IMR-90 (cell line): Measurements from ENCODE around the gene IL2RA. TPM values are rescaled to one million over a fixed set of nuclear protein-coding genes. Genes with fewer than 3 reads are reported as not detected.

Experiments used
- ATAC-seq: fragments of 200-7000 bp; cut with Tn5 transposase; 2 replicates; pipeline ENCODE4 v1.9.1; 2020; ENCODE audit warnings: low read depth, mild to moderate bottlenecking, moderate library complexity
- BruUV-seq: library from RNA; stranded (reverse); fragments of 400-500 nt; replicated peaks from 2 replicates; lab custom pipeline; 2021; lab: Mats Ljungman, UMichigan
- CTCF ChIA-PET: fragments of 300-600 bp; formaldehyde crosslinking; extraction: SDS; loops from one replicate; lab custom pipeline; 2021; ENCODE audit warnings: antibody characterized with exemption; lab: Yijun Ruan, JAX
- POLR2A ChIA-PET: fragments of 300-600 bp; sonication (Branson Sonifier 250); formaldehyde crosslinking; loops from one replicate; lab custom pipeline; 2022; ENCODE audit warnings: antibody characterized with exemption; ENCODE audit not compliant: unreplicated experiment; lab: Charles Lee
- DNase-seq: peaks from one replicate; pipeline ENCODE4 v3.0.0; 2013
- H2AFZ ChIP-seq: replicated peaks from 2 replicates; pipeline ENCODE3; 2013; ENCODE audit warnings: low read length, mild to moderate bottlenecking; ENCODE audit not compliant: poor library complexity
- H2AK5ac ChIP-seq: 2 replicates; pipeline ENCODE4 v1.6.1; 2013; ENCODE audit warnings: low read depth, low read length, inconsistent platforms
- H2AK9ac ChIP-seq: replicated peaks from 2 replicates; pipeline ENCODE3; 2013; ENCODE audit warnings: mild to moderate bottlenecking, low read depth, low read length, moderate library complexity; ENCODE audit not compliant: poor library complexity
- H2BK120ac ChIP-seq: 2 replicates; pipeline ENCODE4 v1.6.1; 2013; ENCODE audit warnings: low read depth, low read length, inconsistent platforms
- H2BK15ac ChIP-seq: 3 replicates; pipeline ENCODE4 v1.6.1; 2013; ENCODE audit warnings: low read depth, low read length, inconsistent platforms
- H2BK20ac ChIP-seq: 2 replicates; pipeline ENCODE4 v1.6.1; 2013; ENCODE audit warnings: low read depth, mild to moderate bottlenecking, inconsistent platforms, low read length, moderate library complexity
- H2BK5ac ChIP-seq: 2 replicates; pipeline ENCODE4 v1.6.1; 2013; ENCODE audit warnings: mild to moderate bottlenecking, low read depth, low read length, inconsistent platforms; ENCODE audit not compliant: poor library complexity, severe bottlenecking
- H3K14ac ChIP-seq: replicated peaks from 2 replicates; pipeline ENCODE4 v1.6.1; 2013; ENCODE audit warnings: low read depth, low read length, inconsistent platforms
- H3K18ac ChIP-seq: 2 replicates; pipeline ENCODE4 v1.6.1; 2013; ENCODE audit warnings: low read depth, low read length, control low read depth
- H3K23ac ChIP-seq: 2 replicates; pipeline ENCODE4 v1.6.1; 2013; ENCODE audit warnings: low read depth, low read length, inconsistent platforms
- H3K27ac ChIP-seq: 2 replicates; pipeline ENCODE4 v1.5.1; 2013; ENCODE audit warnings: mild to moderate bottlenecking, control low read depth, low read length; ENCODE audit not compliant: insufficient read depth
- H3K27me3 ChIP-seq: 2 replicates; pipeline ENCODE4 v1.6.1; 2013; ENCODE audit warnings: low read length; ENCODE audit not compliant: control insufficient read depth, insufficient read depth
- H3K36me3 ChIP-seq: 2 replicates; pipeline ENCODE4 v1.6.1; 2013; ENCODE audit warnings: low read length, mixed read lengths; ENCODE audit not compliant: control insufficient read depth, insufficient read depth
- H3K4ac ChIP-seq: 2 replicates; pipeline ENCODE4 v1.6.1; 2013; ENCODE audit warnings: low read depth, low read length, inconsistent platforms
- H3K4me1 ChIP-seq: 2 replicates; pipeline ENCODE4 v1.6.1; 2013; ENCODE audit warnings: low read length, mixed read lengths; ENCODE audit not compliant: control insufficient read depth, insufficient read depth
- H3K4me2 ChIP-seq: 2 replicates; pipeline ENCODE4 v1.6.1; 2013; ENCODE audit warnings: low read depth, mild to moderate bottlenecking, control low read depth, low read length, moderate library complexity
- H3K4me3 ChIP-seq: 2 replicates; pipeline ENCODE4 v1.5.1; 2013; ENCODE audit warnings: low read depth, mild to moderate bottlenecking, control low read depth, low read length, moderate library complexity; ENCODE audit not compliant: insufficient read depth
- H3K56ac ChIP-seq: 2 replicates; pipeline ENCODE4 v1.6.1; 2013; ENCODE audit warnings: low read length, inconsistent platforms; ENCODE audit not compliant: insufficient read depth; ENCODE audit errors: extremely low read depth
- H3K79me1 ChIP-seq, 2 experiments: 2 replicates each; pipeline ENCODE4 v1.6.1; 2013; ENCODE audit warnings: low read length in 2 of 2, inconsistent platforms in 1 of 2, low read depth in 1 of 2
- H3K9ac ChIP-seq: 2 replicates; pipeline ENCODE4 v1.6.1; 2013; ENCODE audit warnings: low read depth, low read length, control low read depth
- H3K9me1 ChIP-seq: 2 replicates; pipeline ENCODE4 v1.6.1; 2013; ENCODE audit warnings: low read length, inconsistent platforms; ENCODE audit not compliant: insufficient read depth
- H3K9me3 ChIP-seq: 2 replicates; pipeline ENCODE4 v1.6.1; 2013; ENCODE audit warnings: low read length; ENCODE audit not compliant: control insufficient read depth, insufficient read depth
- H4K20me1 ChIP-seq: 2 replicates; pipeline ENCODE4 v1.6.1; 2013; ENCODE audit warnings: low read length, inconsistent platforms; ENCODE audit not compliant: insufficient read depth
- H4K5ac ChIP-seq: 2 replicates; pipeline ENCODE4 v1.6.1; 2013; ENCODE audit warnings: mild to moderate bottlenecking, low read depth, low read length, control low read depth
- H4K8ac ChIP-seq, 2 experiments: 2 replicates each; pipeline ENCODE4 v1.6.1; 2013; ENCODE audit warnings: low read depth in 2 of 2, low read length in 2 of 2, control low read depth in 1 of 2, inconsistent platforms in 1 of 2
- H4K91ac ChIP-seq: 2 replicates; pipeline ENCODE4 v1.6.1; 2013; ENCODE audit warnings: low read depth, low read length, inconsistent platforms; ENCODE audit not compliant: insufficient read depth
- CHD1 ChIP-seq: IDR thresholded peaks from 2 replicates; pipeline ENCODE4 v1.6.1; 2012; ENCODE audit warnings: low read depth, low read length, improper control_type of control experiment
- MXI1 ChIP-seq: IDR thresholded peaks from 2 replicates; pipeline ENCODE4 v1.6.1; 2012; ENCODE audit warnings: low read depth, mild to moderate bottlenecking, low read length, moderate library complexity, borderline replicate concordance
- NFE2L2 ChIP-seq: fragments of 150-350 bp; IDR thresholded peaks from 2 replicates; pipeline ENCODE4 v1.6.1; 2016; ENCODE audit warnings: low read depth, mild to moderate bottlenecking, low read length
- RCOR1 ChIP-seq: IDR thresholded peaks from 2 replicates; pipeline ENCODE4 v1.6.1; 2012; ENCODE audit warnings: mild to moderate bottlenecking, low read length, improper control_type of control experiment; ENCODE audit not compliant: insufficient replicate concordance
- SMC3 ChIP-seq: fragments of 150-350 bp; IDR thresholded peaks from 2 replicates; pipeline ENCODE4 v1.6.1; 2016; ENCODE audit warnings: low read depth, mild to moderate bottlenecking, antibody characterized with exemption, low read length, moderate library complexity
- WGBS, 2 experiments: methylation state at CpG; one replicate each; pipeline versions ENCODE4 v1.1.5 to v1.1.7; 2013; ENCODE audit warnings: missing lambda C conversion rate in 2 of 2; ENCODE audit not compliant: insufficient read length in 1 of 2; ENCODE audit errors: extremely low coverage in 2 of 2; 5-methylcytosine and 5-hydroxymethylcytosine counted together
- dilution Hi-C: fragments of 300-500 bp; cut with HindIII; formaldehyde crosslinking; loops from one replicate; pipeline ENCODE4 v1.14.3; 2018; ENCODE audit warnings: low sequenced_read_pairs; ENCODE audit not compliant: unreplicated experiment
- in situ Hi-C: fragments of 300-500 bp; cut with MboI; formaldehyde crosslinking; loops from 3 replicates; pipeline ENCODE4 v1.14.3; 2019; ENCODE audit warnings: low sequenced_read_pairs, inconsistent platforms, mixed read lengths
- intact Hi-C: fragments of 100-400 bp; cut with micrococcal nuclease; formaldehyde crosslinking; loops from 2 replicates; pipeline ENCODE4 v1.10.0; 2022
- polyA plus RNA-seq, 3 experiments: library from polyadenylated mRNA; depleted of rRNA; stranded (reverse); fragments of >200 nt; gene quantifications; 2 replicates each; pipeline ENCODE4 v1.2.3, GENCODE V29; 2012; ENCODE audit warnings: low replicate concordance in 1 of 3
- total RNA-seq: library from RNA; depleted of rRNA; stranded (reverse); fragments of >200 nt; gene quantifications from 2 replicates; pipeline ENCODE4 v1.2.3, GENCODE V29; 2012
- TF ChIP-seq, protein P1 (sequence below): fragments of 150-350 bp; IDR thresholded peaks from 2 replicates; pipeline ENCODE4 v1.6.1; 2017; ENCODE audit warnings: mild to moderate bottlenecking, antibody characterized with exemption, low read length, low read depth
- TF ChIP-seq, protein P2 (sequence below): fragments of 150-350 bp; IDR thresholded peaks from 2 replicates; pipeline ENCODE4 v1.6.1; 2016; ENCODE audit warnings: low read depth, mild to moderate bottlenecking, low read length, moderate library complexity, borderline replicate concordance
- TF ChIP-seq, protein P3 (sequence below): conservative IDR thresholded peaks from 2 replicates; pipeline ENCODE4 v1.5.1; 2012; ENCODE audit warnings: mild to moderate bottlenecking, low read depth, low read length, improper control_type of control experiment

Gene IL2RA
- total and polyA plus RNA-seq, 2 of the 4 experiments (the other 2 are of a cell fraction), result not detected

DNA sequence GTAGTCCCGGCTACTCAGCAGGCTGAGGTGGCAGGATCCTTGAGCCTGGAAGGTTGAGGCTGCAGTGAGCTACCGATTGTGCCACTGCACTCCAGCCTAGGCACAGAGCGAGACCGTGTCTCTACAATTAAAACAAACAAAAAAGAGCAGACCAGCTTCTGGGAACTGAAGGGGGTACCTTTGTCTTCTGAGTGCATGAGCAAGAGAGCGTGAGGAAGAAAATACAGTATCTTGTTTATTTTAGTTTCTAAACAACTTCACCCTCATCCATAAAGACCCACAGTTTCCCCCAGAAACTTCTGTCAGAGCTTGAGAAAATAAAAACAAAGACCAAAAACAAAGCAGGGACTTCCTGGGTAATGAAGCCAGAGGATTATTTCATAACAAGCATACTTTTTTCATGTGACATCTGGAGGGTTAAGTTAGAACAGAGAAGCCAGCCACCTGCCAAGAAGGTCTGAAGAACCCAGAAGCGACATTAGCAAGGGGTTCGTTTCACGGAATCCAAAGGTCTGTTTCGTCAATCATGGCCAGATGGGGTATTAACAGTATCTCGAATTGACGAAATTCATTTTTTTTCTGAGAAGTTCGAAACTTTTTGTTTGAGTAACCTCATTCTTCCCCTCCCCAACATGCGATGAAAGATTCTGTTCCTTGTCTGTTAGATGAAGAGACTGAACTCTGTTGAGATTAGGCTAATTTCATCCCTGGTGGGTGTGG lies 10.2 kb upstream of the IL2RA start:
- Histone ChIP-seq H3K27ac (no peak overlapping the region), H3K18ac (no peak overlapping the region), H3K14ac (no peak overlapping the region), H3K9me1 (no peaks in the 10 kb centered on the region), H4K8ac (no peak overlapping the region), H3K9me3 (peaks cover 2% of the 10 kb centered on the region; the same call in 1 of the 2 replicates), H4K91ac (no peak overlapping the region), H2BK20ac (no peak overlapping the region), H3K4me3 (no peak overlapping the region), H3K4me2 (no peak overlapping the region), H3K4me1 (peaks cover 4% of the 10 kb centered on the region), H2AK5ac (no peak overlapping the region), H2BK5ac (no peak overlapping the region), H2BK120ac (no peak overlapping the region), H2AFZ (no peak overlapping the region), H3K9ac (no peak overlapping the region), H3K23ac (no peak overlapping the region), H3K4ac (no peak overlapping the region), H3K79me1 (no peaks in the 10 kb centered on the region), H3K27me3 (peaks cover 32% of the 10 kb centered on the region), H3K56ac (no peak overlapping the region), H3K36me3 (no peaks in the 10 kb centered on the region), H2AK9ac (no peak overlapping the region), H4K5ac (no peak overlapping the region), H2BK15ac (no peak overlapping the region), H4K20me1 (no peaks in the 10 kb centered on the region)
- ChIA-PET CTCF (interaction anchor here (1.0 kb wide), 1 partner anchor 14 kb away, joined by 5 read pairs; no protein-coding TSS in a partner anchor), POLR2A (no interaction called here)
- no TSS peak for BruUV-seq
- ATAC-seq (no peak), DNase-seq (no peak)
- TF ChIP-seq, protein P1, sequence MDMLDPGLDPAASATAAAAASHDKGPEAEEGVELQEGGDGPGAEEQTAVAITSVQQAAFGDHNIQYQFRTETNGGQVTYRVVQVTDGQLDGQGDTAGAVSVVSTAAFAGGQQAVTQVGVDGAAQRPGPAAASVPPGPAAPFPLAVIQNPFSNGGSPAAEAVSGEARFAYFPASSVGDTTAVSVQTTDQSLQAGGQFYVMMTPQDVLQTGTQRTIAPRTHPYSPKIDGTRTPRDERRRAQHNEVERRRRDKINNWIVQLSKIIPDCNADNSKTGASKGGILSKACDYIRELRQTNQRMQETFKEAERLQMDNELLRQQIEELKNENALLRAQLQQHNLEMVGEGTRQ, result no peak
- TF ChIP-seq, protein P2, sequence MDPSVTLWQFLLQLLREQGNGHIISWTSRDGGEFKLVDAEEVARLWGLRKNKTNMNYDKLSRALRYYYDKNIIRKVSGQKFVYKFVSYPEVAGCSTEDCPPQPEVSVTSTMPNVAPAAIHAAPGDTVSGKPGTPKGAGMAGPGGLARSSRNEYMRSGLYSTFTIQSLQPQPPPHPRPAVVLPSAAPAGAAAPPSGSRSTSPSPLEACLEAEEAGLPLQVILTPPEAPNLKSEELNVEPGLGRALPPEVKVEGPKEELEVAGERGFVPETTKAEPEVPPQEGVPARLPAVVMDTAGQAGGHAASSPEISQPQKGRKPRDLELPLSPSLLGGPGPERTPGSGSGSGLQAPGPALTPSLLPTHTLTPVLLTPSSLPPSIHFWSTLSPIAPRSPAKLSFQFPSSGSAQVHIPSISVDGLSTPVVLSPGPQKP, result no peak
- TF ChIP-seq, protein P3, sequence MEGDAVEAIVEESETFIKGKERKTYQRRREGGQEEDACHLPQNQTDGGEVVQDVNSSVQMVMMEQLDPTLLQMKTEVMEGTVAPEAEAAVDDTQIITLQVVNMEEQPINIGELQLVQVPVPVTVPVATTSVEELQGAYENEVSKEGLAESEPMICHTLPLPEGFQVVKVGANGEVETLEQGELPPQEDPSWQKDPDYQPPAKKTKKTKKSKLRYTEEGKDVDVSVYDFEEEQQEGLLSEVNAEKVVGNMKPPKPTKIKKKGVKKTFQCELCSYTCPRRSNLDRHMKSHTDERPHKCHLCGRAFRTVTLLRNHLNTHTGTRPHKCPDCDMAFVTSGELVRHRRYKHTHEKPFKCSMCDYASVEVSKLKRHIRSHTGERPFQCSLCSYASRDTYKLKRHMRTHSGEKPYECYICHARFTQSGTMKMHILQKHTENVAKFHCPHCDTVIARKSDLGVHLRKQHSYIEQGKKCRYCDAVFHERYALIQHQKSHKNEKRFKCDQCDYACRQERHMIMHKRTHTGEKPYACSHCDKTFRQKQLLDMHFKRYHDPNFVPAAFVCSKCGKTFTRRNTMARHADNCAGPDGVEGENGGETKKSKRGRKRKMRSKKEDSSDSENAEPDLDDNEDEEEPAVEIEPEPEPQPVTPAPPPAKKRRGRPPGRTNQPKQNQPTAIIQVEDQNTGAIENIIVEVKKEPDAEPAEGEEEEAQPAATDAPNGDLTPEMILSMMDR, result no peak
- TF ChIP-seq NFE2L2 (no peak), MXI1 (no peak), CHD1 (no peak), RCOR1 (no peak), SMC3 (no peak)
- dilution Hi-C loops (no loop called here), in situ Hi-C loops (no loop called here), intact Hi-C loops (no loop called here)
- WGBS, 2 experiments, result 87% methylated on average over 4 of the region's 13 CpGs; no CpG with 5 or more reads in 1 of the 2 experiments
